GM12878 (cell line): ENCODE data around the gene ZKSCAN8. TPM values are rescaled to one million over a fixed set of nuclear protein-coding genes. Genes with fewer than 3 reads are reported as not detected.
A peak's percentile ranks its signal among the peaks of the same experiment; 100 is the strongest.

Experiments
- ATAC-seq: fragments of 200-7000 bp; cut with Tn5 transposase; 3 replicates; pipeline ENCODE4 v1.9.1; 2020; ENCODE audit warnings: mild to moderate bottlenecking, moderate library complexity
- BruUV-seq: library from RNA; stranded (reverse); fragments of 400-500 nt; replicated peaks from 2 replicates; lab custom pipeline; 2021; lab: Mats Ljungman, UMichigan
- CTCF ChIA-PET: fragments of 300-600 bp; sonication (Branson Sonifier 250); formaldehyde crosslinking; extraction: SDS; loops from one replicate; lab custom pipeline; 2021; ENCODE audit warnings: inconsistent platforms; lab: Yijun Ruan, JAX
- POLR2A ChIA-PET: fragments of 350-600 bp; formaldehyde crosslinking; extraction: SDS; loops from one replicate; lab custom pipeline; 2021; ENCODE audit warnings: inconsistent platforms; lab: Charles Lee
- RAD21 ChIA-PET: fragments of 300-600 bp; sonication (Branson Sonifier 250); formaldehyde crosslinking; loops from one replicate; lab custom pipeline; 2023; ENCODE audit warnings: antibody characterized with exemption; ENCODE audit not compliant: unreplicated experiment; lab: Charles Lee
- SMC1A ChIA-PET: fragments of 300-600 bp; sonication (Branson Sonifier 250); formaldehyde crosslinking; loops from one replicate; lab custom pipeline; 2023; ENCODE audit not compliant: unreplicated experiment, uncharacterized antibody; lab: Charles Lee
- DNase-seq: peaks from one replicate; pipeline ENCODE4 v3.0.0-alpha.2; 2011; ENCODE audit warnings: low read depth, low spot score
- FAIRE-seq: peaks from 3 replicates; lab custom pipeline; 2011; peaks lifted over from hg19 to GRCh38; lab: Jason Lieb, UNC
- H2AFZ ChIP-seq: 2 replicates; pipeline ENCODE4 v1.6.0; 2011; ENCODE audit warnings: low read depth, low read length, control low read depth; ENCODE audit not compliant: control insufficient read depth
- H3K27ac ChIP-seq: 2 replicates; pipeline ENCODE4 v1.5.1; 2011; ENCODE audit warnings: control low read depth; ENCODE audit not compliant: control insufficient read depth, insufficient read depth
- H3K27me3 ChIP-seq, 2 experiments: replicated peaks in 1 of 2; 2 replicates each; pipeline versions ENCODE4 v1.6.0 to v1.6.1; 2011; ENCODE audit warnings: low read length in 1 of 2; ENCODE audit not compliant: control insufficient read depth in 2 of 2, insufficient read depth in 2 of 2
- H3K36me3 ChIP-seq, 2 experiments: 2 replicates each; pipeline ENCODE4 v1.5.1; 2011; ENCODE audit warnings: low read length in 1 of 2; ENCODE audit not compliant: control insufficient read depth in 2 of 2, insufficient read depth in 2 of 2
- H3K4me1 ChIP-seq: 2 replicates; pipeline ENCODE4 v1.6.1; 2011; ENCODE audit warnings: mild to moderate bottlenecking, low read length, moderate library complexity, mixed read lengths; ENCODE audit not compliant: control insufficient read depth, insufficient read depth
- H3K4me2 ChIP-seq: 2 replicates; pipeline ENCODE4 v1.6.0; 2011; ENCODE audit warnings: control low read depth; ENCODE audit not compliant: control insufficient read depth, insufficient read depth
- H3K4me3 ChIP-seq: fragments of 200-600 bp; sonication (generic); 2 replicates; pipeline ENCODE4 v1.5.1; 2016
- H3K79me2 ChIP-seq: 2 replicates; pipeline ENCODE4 v1.6.0; 2011; ENCODE audit warnings: low read length; ENCODE audit not compliant: control insufficient read depth, insufficient read depth
- H3K9ac ChIP-seq: 2 replicates; pipeline ENCODE4 v1.8.0; 2011; ENCODE audit warnings: low read length, control low read depth, mixed read lengths; ENCODE audit not compliant: control insufficient read depth, insufficient read depth
- H3K9me3 ChIP-seq: replicated peaks from 3 replicates; pipeline ENCODE4 v1.5.1; 2011; ENCODE audit warnings: mild to moderate bottlenecking, low read length; ENCODE audit not compliant: control insufficient read depth, insufficient read depth
- H4K20me1 ChIP-seq: 2 replicates; pipeline ENCODE4 v1.6.0; 2011; ENCODE audit not compliant: control insufficient read depth, insufficient read depth
- ASH2L ChIP-seq: fragments of 300-600, 200-600 bp; sonication (generic); IDR thresholded peaks from 2 replicates; pipeline ENCODE4 v1.6.1; 2017; ENCODE audit warnings: low read depth, mild to moderate bottlenecking, borderline replicate concordance
- CBX3 ChIP-seq: fragments of 200-600 bp; sonication (generic); IDR thresholded peaks from 2 replicates; pipeline ENCODE4 v1.6.1; 2016; ENCODE audit warnings: low read depth, borderline replicate concordance
- CEBPZ ChIP-seq: fragments of 150-350 bp; IDR thresholded peaks from 2 replicates; pipeline ENCODE4 v1.6.1; 2016; ENCODE audit warnings: low read depth, low read length
- EGR1 ChIP-seq, 2 experiments: IDR thresholded peaks; 1 replicate in 1 of 2; 2 replicates in 1 of 2; pipeline ENCODE4 v1.6.1; 2011 to 2012; ENCODE audit warnings: low read depth in 2 of 2, low read length in 2 of 2, borderline replicate concordance in 1 of 2, mild to moderate bottlenecking in 1 of 2, moderate library complexity in 1 of 2
- IKZF2 ChIP-seq, 2 experiments: fragments of 450-650 bp; IDR thresholded peaks; 2 replicates each; pipeline ENCODE4 v1.6.1; 2017; ENCODE audit warnings: mild to moderate bottlenecking in 2 of 2, moderate library complexity in 2 of 2
- NR2C1 ChIP-seq: fragments of 450-650 bp; IDR thresholded peaks from 2 replicates; pipeline ENCODE4 v1.6.1; 2017; ENCODE audit warnings: antibody characterized with exemption, mild to moderate bottlenecking, moderate library complexity
- POLR2A ChIP-seq: IDR thresholded peaks from 2 replicates; pipeline ENCODE4 v1.6.1; 2011; ENCODE audit warnings: low read depth, mild to moderate bottlenecking, low read length
- RAD51 ChIP-seq: fragments of 450-650 bp; IDR thresholded peaks from 2 replicates; pipeline ENCODE4 v1.6.1; 2016; ENCODE audit warnings: moderate library complexity, mild to moderate bottlenecking, inconsistent platforms
- SP1 ChIP-seq: IDR thresholded peaks from one replicate; pipeline ENCODE4 v1.6.1; 2011; ENCODE audit warnings: low read depth, low read length
- STAT3 ChIP-seq: IDR thresholded peaks from 2 replicates; pipeline ENCODE4 v1.6.1; 2011; ENCODE audit warnings: low read depth, low read length, improper control_type of control experiment
- SUZ12 ChIP-seq: fragments of 200-600 bp; sonication (generic); IDR thresholded peaks from one replicate; pipeline ENCODE4 v1.6.1; 2018; ENCODE audit warnings: antibody characterized with exemption, mild to moderate bottlenecking; ENCODE audit not compliant: unreplicated experiment
- ZBED1 ChIP-seq: IDR thresholded peaks from 2 replicates; pipeline ENCODE4 v1.6.1; 2016; ENCODE audit warnings: borderline replicate concordance
- ZBTB33 ChIP-seq: fragments of 450-650 bp; IDR thresholded peaks from 2 replicates; pipeline ENCODE4 v1.6.1; 2017; ENCODE audit warnings: mild to moderate bottlenecking
- ZSCAN29 ChIP-seq: fragments of 450-650 bp; IDR thresholded peaks from 2 replicates; pipeline ENCODE4 v1.6.1; 2017; ENCODE audit warnings: mild to moderate bottlenecking, moderate library complexity
- ZZZ3 ChIP-seq: IDR thresholded peaks from 2 replicates; pipeline ENCODE4 v1.6.1; 2011; ENCODE audit warnings: low read depth; ENCODE audit not compliant: control insufficient read depth, insufficient read length
- WGBS: methylation state at CpG from one replicate; pipeline ENCODE4 v1.1.6; 2016; ENCODE audit warnings: low lambda C conversion rate; ENCODE audit not compliant: insufficient replicate concordance, insufficient coverage; ENCODE audit errors: missing lambda C conversion rate; 5-methylcytosine and 5-hydroxymethylcytosine counted together
- in situ Hi-C: fragments of 300-500 bp; cut with MboI; formaldehyde crosslinking; loops from 9 replicates; pipeline ENCODE4 v1.14.3; 2018; ENCODE audit warnings: mixed read lengths
- intact Hi-C: fragments of 100-400 bp; cut with micrococcal nuclease; formaldehyde crosslinking; loops from one replicate; pipeline ENCODE4 v1.14.2; 2022; ENCODE audit not compliant: unreplicated experiment
- polyA plus RNA-seq, 11 experiments: library from polyadenylated mRNA; depleted of rRNA in 4 of 11; unstranded in 6 of 11; stranded (reverse) in 5 of 11; fragments of >200 nt; fragmentation: Nextera tagmentation in 4 of 11; fragmentation: Illumina TruSeq in 1 of 11; extraction: Ambion mirVana in 4 of 11; extraction: Trizol in 1 of 11; gene quantifications; 1 replicate in 1 of 11; 2 replicates in 10 of 11; pipeline versions ENCODE4 v1.2.1 to v1.2.3, GENCODE V29; 2011 to 2016; ENCODE audit warnings: inconsistent platforms in 2 of 11, missing spikeins in 2 of 11, low read depth in 1 of 11
- total RNA-seq, 4 experiments: library from RNA; depleted of rRNA in 3 of 4; stranded (reverse); fragments of >200 nt in 3 of 4; fragmentation: Illumina TruSeq in 1 of 4; extraction: Trizol in 1 of 4; gene quantifications; 2 replicates each; pipeline versions ENCODE4 v1.2.1 to v1.2.3, GENCODE V29; 2013 to 2021
- TF ChIP-seq, protein P1 (sequence below): fragments of 450-650 bp; IDR thresholded peaks from 2 replicates; pipeline ENCODE4 v1.6.1; 2017; ENCODE audit warnings: mild to moderate bottlenecking, moderate library complexity

ZKSCAN8 gene
- total and polyA plus RNA-seq, 10 of the 15 experiments (the other 5 are each of a cell fraction or from before 2014, with no cell fraction given): 1.0 to 17.9 (median 8.7) TPM

GRCh38 chr6:28167068-28167467 is 25.4 kb downstream of the ZKSCAN8 start (continued):
- TF ChIP-seq, protein P1, sequence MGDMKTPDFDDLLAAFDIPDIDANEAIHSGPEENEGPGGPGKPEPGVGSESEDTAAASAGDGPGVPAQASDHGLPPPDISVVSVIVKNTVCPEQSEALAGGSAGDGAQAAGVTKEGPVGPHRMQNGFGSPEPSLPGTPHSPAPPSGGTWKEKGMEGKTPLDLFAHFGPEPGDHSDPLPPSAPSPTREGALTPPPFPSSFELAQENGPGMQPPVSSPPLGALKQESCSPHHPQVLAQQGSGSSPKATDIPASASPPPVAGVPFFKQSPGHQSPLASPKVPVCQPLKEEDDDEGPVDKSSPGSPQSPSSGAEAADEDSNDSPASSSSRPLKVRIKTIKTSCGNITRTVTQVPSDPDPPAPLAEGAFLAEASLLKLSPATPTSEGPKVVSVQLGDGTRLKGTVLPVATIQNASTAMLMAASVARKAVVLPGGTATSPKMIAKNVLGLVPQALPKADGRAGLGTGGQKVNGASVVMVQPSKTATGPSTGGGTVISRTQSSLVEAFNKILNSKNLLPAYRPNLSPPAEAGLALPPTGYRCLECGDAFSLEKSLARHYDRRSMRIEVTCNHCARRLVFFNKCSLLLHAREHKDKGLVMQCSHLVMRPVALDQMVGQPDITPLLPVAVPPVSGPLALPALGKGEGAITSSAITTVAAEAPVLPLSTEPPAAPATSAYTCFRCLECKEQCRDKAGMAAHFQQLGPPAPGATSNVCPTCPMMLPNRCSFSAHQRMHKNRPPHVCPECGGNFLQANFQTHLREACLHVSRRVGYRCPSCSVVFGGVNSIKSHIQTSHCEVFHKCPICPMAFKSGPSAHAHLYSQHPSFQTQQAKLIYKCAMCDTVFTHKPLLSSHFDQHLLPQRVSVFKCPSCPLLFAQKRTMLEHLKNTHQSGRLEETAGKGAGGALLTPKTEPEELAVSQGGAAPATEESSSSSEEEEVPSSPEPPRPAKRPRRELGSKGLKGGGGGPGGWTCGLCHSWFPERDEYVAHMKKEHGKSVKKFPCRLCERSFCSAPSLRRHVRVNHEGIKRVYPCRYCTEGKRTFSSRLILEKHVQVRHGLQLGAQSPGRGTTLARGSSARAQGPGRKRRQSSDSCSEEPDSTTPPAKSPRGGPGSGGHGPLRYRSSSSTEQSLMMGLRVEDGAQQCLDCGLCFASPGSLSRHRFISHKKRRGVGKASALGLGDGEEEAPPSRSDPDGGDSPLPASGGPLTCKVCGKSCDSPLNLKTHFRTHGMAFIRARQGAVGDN: no peak
- no peak for TF ChIP-seq NR2C1

- Histone ChIP-seq H2AFZ (no peak overlapping the region), H3K9me3 (no peaks in the 10 kb centered on the region; the same call in 2 of the 3 replicates), H3K9ac (no peak overlapping the region), H4K20me1 (no peaks in the 10 kb centered on the region), H3K4me1 (no peaks in the 10 kb centered on the region), H3K27ac (no peak overlapping the region), H3K4me2 (no peak overlapping the region), H3K4me3 (no peak overlapping the region), H3K27me3 (no peaks in the 10 kb centered on the region), H3K79me2 (no peaks in the 10 kb centered on the region), H3K36me3 (no peaks in the 10 kb centered on the region)
- in situ Hi-C loops: no loop called here
- ChIA-PET RAD21 (no interaction called here), POLR2A (no interaction called here), SMC1A (interaction anchor here (0.5 to 1.3 kb wide), 3 partner anchors 26 to 189 kb away, joined by 3 to 5 read pairs (median 3); no protein-coding TSS in a partner anchor), CTCF (interaction anchor here (0.6 kb wide), 1 partner anchor 43 kb away, joined by 3 read pairs; no protein-coding TSS in a partner anchor)
- ATAC-seq (peak; percentile 54), FAIRE-seq (no peak), DNase-seq (no peak)
- no TSS peak for BruUV-seq
- intact Hi-C loops: no loop called here
- WGBS: 9% methylated on average over 1 of the region's 1 CpG
- TF ChIP-seq ZBTB33 (no peak), ASH2L (no peak), SP1 (no peak), EGR1 (IDR thresholded peaks at IDR 0.05; ENCODE audit: borderline replicate concordance in 1 of 2, low read depth in 2 of 2, low read length in 2 of 2) (no peak), IKZF2 (IDR thresholded peaks at IDR 0.05) (no peak), ZBED1 (no peak), CBX3 (no peak), POLR2A (no peak), ZZZ3 (no peak), CEBPZ (no peak), RAD51 (no peak), SUZ12 (no peak), ZSCAN29 (no peak), STAT3 (no peak)
Observed at GRCh38 chr6:28167926-28168325, 26.2 kb downstream of the ZKSCAN8 start.
